ENCODE data around the gene NRCAM.

The NRCAM gene

DNA sequence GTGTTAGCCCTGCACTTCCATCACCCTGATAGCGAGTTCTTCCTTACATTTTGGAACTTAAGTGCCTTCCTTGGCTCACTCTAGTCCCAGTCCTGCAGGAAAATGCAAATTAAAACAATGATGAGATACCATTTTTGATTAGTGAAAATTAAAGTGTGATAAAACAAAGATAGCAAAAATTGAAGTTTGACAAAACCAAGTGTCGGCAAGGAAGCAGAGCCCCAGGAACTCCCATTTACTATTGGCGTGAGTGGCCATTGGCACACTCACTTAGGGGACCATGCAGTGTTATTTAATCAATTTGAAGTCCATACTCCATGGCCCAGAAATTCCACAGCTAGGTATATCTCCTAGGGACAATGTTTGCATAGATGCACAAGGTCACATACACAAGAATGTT lies 354.5 kb downstream of the NRCAM start:
- DNase-seq: no peak

GRCh38 chr7:108099713-108100112 lies 356.5 kb downstream of the NRCAM start:
- no peak for DNase-seq

DNA sequence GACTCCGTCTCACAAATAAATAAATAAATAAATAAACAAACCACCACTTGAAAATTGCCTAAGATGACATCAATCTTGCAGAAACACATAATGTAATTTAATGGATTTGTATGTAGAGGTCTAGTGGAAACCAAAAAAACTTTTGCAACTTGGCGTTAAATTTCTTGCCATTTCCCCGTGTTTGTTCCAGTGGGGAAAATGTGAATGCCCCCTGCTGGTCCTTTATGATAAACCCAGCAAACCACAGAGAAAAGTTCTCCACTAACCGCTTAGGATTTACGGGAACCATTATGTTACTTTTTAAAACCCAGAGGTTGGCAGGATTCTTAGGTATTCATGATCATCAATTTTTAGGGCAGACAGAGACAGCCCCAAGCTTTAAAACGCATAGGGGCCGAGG lies 358.5 kb downstream of the NRCAM start:
- DNase-seq: no peak

All from amygdala (tissue), 56 donors.